Upper lobe of right lung (tissue), 1 donor: ENCODE data around the gene PIGC. TPM values are rescaled to one million over a fixed set of nuclear protein-coding genes. Genes with fewer than 3 reads are reported as not detected.
A peak's percentile ranks its signal among the peaks of the same experiment; 100 is the strongest.

ENCODE experiments used
- ATAC-seq: fragments of 200-7000 bp; cut with Tn5 transposase; one replicate; pipeline ENCODE4 v1.9.1; 2020; ENCODE audit warnings: mild to moderate bottlenecking, moderate library complexity
- DNase-seq: peaks from one replicate; pipeline ENCODE4 v3.0.0-alpha.2; 2020
- H3K27ac ChIP-seq: fragments of 200-600 bp; one replicate; pipeline ENCODE4 v1.8.0; 2022
- H3K27me3 ChIP-seq: fragments of 200-600 bp; one replicate; pipeline ENCODE4 v1.8.0; 2022; ENCODE audit warnings: mild to moderate bottlenecking
- H3K36me3 ChIP-seq: fragments of 200-600 bp; one replicate; pipeline ENCODE4 v1.8.0; 2022
- H3K4me1 ChIP-seq: fragments of 200-600 bp; one replicate; pipeline ENCODE4 v1.8.0; 2022
- H3K4me3 ChIP-seq: fragments of 200-600 bp; one replicate; pipeline ENCODE4 v1.8.0; 2022; ENCODE audit warnings: mild to moderate bottlenecking
- H3K9me3 ChIP-seq: fragments of 200-600 bp; one replicate; pipeline ENCODE4 v1.8.0; 2022
- CTCF ChIP-seq: fragments of 200-600 bp; IDR thresholded peaks from one replicate; pipeline ENCODE4 v1.8.0; 2022; ENCODE audit warnings: antibody characterized with exemption
- intact Hi-C: fragments of 100-400 bp; cut with DNase I; formaldehyde crosslinking; loops from one replicate; pipeline ENCODE4 v1.11.0; 2022
- total RNA-seq: library from RNA; stranded (reverse); fragmentation: NEBNext Ultra II Directional; extraction: Animal tissue kit (Norgen Biotek cat#: 25700); gene quantifications from one replicate; pipeline ENCODE4 v1.2.1, GENCODE V29; 2021
- donor health status: DM: no; HTN: yes; CAD: no; lungs with severe emphysema.

Gene PIGC
- total RNA-seq, 1 donor from 2014 or later = 21.0 TPM

DNA sequence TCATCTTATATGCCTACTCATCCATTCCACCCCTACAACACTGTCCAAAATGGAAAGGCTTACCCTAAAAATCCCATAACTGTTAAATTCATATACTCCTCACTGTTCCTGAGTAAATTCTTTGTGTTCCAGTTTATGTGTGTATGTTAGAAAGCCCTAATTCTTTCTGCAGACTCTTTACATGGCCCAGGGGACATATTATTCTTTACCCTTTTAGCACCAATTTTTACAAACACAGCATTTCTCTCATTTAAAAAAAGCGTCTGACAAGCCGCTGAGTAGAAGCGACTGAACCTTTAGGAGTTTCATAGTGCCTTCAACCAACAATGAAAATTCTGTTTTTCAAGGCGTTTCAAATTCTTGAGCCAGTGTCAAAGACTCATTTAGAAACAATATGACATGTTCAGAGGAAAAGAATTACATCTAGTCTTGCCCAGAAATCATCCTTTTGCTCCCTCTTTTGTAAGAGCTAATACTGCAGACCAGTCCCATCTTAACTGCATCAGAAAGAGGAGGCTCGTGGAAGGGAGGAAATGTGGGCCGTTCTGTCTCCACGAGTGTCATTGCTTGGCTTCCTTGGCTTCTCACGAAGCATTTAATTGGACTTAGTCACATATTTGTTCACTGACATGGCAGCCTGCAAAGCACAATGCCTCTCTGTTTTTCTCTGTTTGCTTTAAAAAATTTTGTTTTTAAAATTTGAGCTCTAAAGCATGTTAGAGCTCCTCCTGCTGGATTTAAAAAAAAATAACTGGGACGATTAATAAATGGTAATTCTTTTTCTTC, 44.7 kb downstream of the PIGC start:
- Histone ChIP-seq H3K4me1 (peaks cover 7% of the 10 kb centered on the region), H3K27ac (peak overlapping the region; percentile 52), H3K27me3 (no peaks in the 10 kb centered on the region), H3K4me3 (peak overlapping the region; percentile 8), H3K9me3 (no peaks in the 10 kb centered on the region), H3K36me3 (no peaks in the 10 kb centered on the region)
- ATAC-seq = peak; percentile 63
- TF ChIP-seq CTCF = peak; percentile 62
- intact Hi-C loops = no loop called here
- DNase-seq = no peak

DNA sequence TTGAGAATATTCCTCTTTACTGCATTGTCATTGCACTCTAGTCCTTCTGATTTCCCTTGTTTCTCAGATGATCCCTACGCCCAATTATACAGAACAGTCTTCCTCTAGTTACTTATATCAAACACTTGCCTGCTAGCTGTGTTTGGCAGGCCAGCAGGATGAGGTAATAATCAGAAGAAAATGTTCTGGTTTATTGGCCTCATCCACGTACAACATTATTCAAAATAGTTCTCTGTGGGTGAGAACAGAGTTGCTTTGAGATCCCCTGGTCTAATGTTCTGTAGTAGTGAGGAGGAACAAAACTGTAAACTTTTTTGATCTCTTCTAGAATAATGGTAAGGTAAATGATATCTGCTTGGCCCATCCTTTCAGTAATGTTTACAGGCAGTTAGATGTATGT, 45.7 kb downstream of the PIGC start:
- Histone ChIP-seq H3K4me1 (peaks cover 7% of the 10 kb centered on the region), H3K9me3 (no peaks in the 10 kb centered on the region), H3K4me3 (no peak overlapping the region), H3K27me3 (no peaks in the 10 kb centered on the region), H3K27ac (no peak overlapping the region), H3K36me3 (no peaks in the 10 kb centered on the region)
- DNase-seq (no peak), ATAC-seq (no peak)
- intact Hi-C loops = no loop called here
- TF ChIP-seq CTCF = no peak

GRCh38 chr1:172397633-172398032, 46.2 kb downstream of the PIGC start:
- Histone ChIP-seq H3K36me3 (no peaks in the 10 kb centered on the region), H3K27ac (no peak overlapping the region), H3K4me1 (peaks cover 7% of the 10 kb centered on the region), H3K4me3 (no peak overlapping the region), H3K9me3 (no peaks in the 10 kb centered on the region), H3K27me3 (no peaks in the 10 kb centered on the region)
- intact Hi-C loops = no loop called here
- no peak for TF ChIP-seq CTCF
- no peak for DNase-seq
- no peak for ATAC-seq

DNA sequence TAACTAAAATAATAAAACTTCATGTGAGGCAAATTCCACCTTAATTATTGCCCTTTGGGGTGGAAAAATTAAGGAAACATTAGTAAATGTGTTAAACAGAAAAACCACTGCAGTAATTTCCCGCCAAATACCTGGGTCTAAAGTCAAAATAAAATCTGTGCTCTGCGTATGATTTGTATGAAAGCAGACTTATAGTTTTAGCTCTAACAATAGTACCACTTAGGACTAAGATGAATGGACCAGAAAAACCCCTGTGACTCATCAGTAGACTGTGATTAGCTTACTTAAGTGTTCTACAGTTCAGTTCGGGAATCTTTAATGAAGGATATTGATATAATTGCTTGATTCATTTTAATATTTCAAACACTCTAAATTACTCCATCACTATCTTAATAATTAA, 46.6 kb downstream of the PIGC start:
- ATAC-seq (no peak), DNase-seq (no peak)
- no peaks in the 10 kb centered on the region for H3K36me3 ChIP-seq
- TF ChIP-seq CTCF = no peak
- H3K27me3 ChIP-seq = no peaks in the 10 kb centered on the region
- H3K4me3 ChIP-seq = no peak overlapping the region
- H3K27ac ChIP-seq = no peak overlapping the region
- intact Hi-C loops = no loop called here
- H3K4me1 ChIP-seq = peaks cover 7% of the 10 kb centered on the region
- H3K9me3 ChIP-seq = no peaks in the 10 kb centered on the region

GRCh38 chr1:172395576-172395975, 48.3 kb downstream of the PIGC start:
- intact Hi-C loops = no loop called here
- Histone ChIP-seq H3K27ac (no peak overlapping the region), H3K4me1 (peaks cover 7% of the 10 kb centered on the region), H3K36me3 (no peaks in the 10 kb centered on the region), H3K4me3 (no peak overlapping the region), H3K9me3 (no peaks in the 10 kb centered on the region), H3K27me3 (no peaks in the 10 kb centered on the region)
- TF ChIP-seq CTCF = no peak
- ATAC-seq (no peak), DNase-seq (no peak)
